Neural cell (in vitro differentiated cells): Measurements from ENCODE around the gene RRM1.

ENCODE experiments used
- CTCF ChIP-seq: fragments of 450-650 bp; IDR thresholded peaks from 2 replicates; pipeline ENCODE4 v1.5.1; 2014; ENCODE audit warnings: antibody characterized with exemption, mild to moderate bottlenecking, moderate library complexity; ENCODE audit not compliant: poor library complexity, severe bottlenecking
- EZH2 ChIP-seq: fragments of 200-600, 300-800 bp; shearing (Covaris generic), sonication (generic); IDR thresholded peaks from 2 replicates; pipeline ENCODE4 v1.6.1; 2014; ENCODE audit warnings: antibody characterized with exemption, low read length, borderline replicate concordance, mild to moderate bottlenecking; ENCODE audit not compliant: insufficient read depth, poor library complexity, severe bottlenecking
- MXI1 ChIP-seq: fragments of 450-650 bp; conservative IDR thresholded peaks from 2 replicates; pipeline ENCODE4 v1.6.1; 2014; ENCODE audit warnings: antibody characterized with exemption, mild to moderate bottlenecking; ENCODE audit not compliant: poor library complexity, severe bottlenecking
- POLR2AphosphoS5 ChIP-seq: IDR thresholded peaks from 2 replicates; pipeline ENCODE4 v1.6.1; 2012
- SMC3 ChIP-seq: fragments of 450-650 bp; conservative IDR thresholded peaks from 2 replicates; pipeline ENCODE4 v1.6.1; 2014; ENCODE audit warnings: antibody characterized with exemption, mild to moderate bottlenecking, moderate library complexity; ENCODE audit not compliant: poor library complexity

- no peak for TF ChIP-seq EZH2
- TF ChIP-seq POLR2AphosphoS5 = no peak
- TF ChIP-seq CTCF = no peak
- no peak for TF ChIP-seq SMC3
- TF ChIP-seq MXI1 = no peak
Observed at GRCh38 chr11:4103269-4103668, 8.7 kb downstream of the RRM1 start.
